Duodenal mucosa (tissue), 2 donors: Measurements from ENCODE around the gene KCNK2.

Source experiments
- H3K27ac ChIP-seq: one replicate; pipeline ENCODE4 v1.7.0; 2013; ENCODE audit warnings: low read depth, low read length
- H3K27me3 ChIP-seq, 2 donors: one replicate each; pipeline ENCODE4 v1.7.0; 2013; ENCODE audit warnings: low read length in 2 of 2, control low read depth in 1 of 2; ENCODE audit not compliant: insufficient read depth in 2 of 2, control insufficient read depth in 1 of 2
- H3K36me3 ChIP-seq, 2 donors: one replicate each; pipeline ENCODE4 v1.7.0; 2013; ENCODE audit warnings: low read length in 2 of 2, control low read depth in 1 of 2; ENCODE audit not compliant: insufficient read depth in 2 of 2, control insufficient read depth in 1 of 2
- H3K4me1 ChIP-seq, 2 donors: one replicate each; pipeline ENCODE4 v1.7.0; 2013; ENCODE audit warnings: low read length in 2 of 2, control low read depth in 1 of 2; ENCODE audit not compliant: insufficient read depth in 2 of 2, control insufficient read depth in 1 of 2
- H3K4me3 ChIP-seq, 2 donors: one replicate each; pipeline ENCODE4 v1.7.0; 2013; ENCODE audit warnings: low read length in 2 of 2, low read depth in 1 of 2
- H3K9ac ChIP-seq, 2 donors: one replicate each; pipeline ENCODE4 v1.7.0; 2013; ENCODE audit warnings: low read length in 2 of 2, low read depth in 1 of 2
- H3K9me3 ChIP-seq, 2 donors: one replicate each; pipeline ENCODE4 v1.7.0; 2013; ENCODE audit warnings: low read length in 2 of 2, control low read depth in 1 of 2; ENCODE audit not compliant: control insufficient read depth in 1 of 2

The KCNK2 gene

DNA sequence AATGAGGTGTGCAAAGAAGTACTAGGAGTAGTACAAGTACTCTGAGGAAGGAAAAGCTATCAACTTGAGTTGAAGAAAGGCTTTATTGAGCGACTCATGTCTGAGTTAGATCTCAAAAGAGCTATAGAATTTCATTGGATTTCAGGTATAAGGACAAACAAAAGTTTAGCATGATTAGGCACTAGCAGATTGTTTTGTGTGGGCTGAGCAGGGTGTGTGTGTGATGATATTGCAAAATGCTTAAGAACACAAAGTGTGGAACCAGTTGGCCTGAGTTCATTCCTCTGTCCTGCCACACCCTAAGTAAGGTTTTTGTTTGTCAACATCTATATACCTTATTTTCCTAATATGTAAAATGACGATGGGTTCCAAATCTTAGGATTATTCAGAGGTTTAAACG, 158.9 kb downstream of the KCNK2 start:
- no peaks in the 10 kb centered on the region for H3K9me3 ChIP-seq
- H3K36me3 ChIP-seq, result no peaks in the 10 kb centered on the region
- no peak overlapping the region for H3K4me3 ChIP-seq
- no peak overlapping the region for H3K27ac ChIP-seq
- no peak overlapping the region for H3K9ac ChIP-seq
- H3K4me1 ChIP-seq, result no peaks in the 10 kb centered on the region
- H3K27me3 ChIP-seq, result no peaks in the 10 kb centered on the region

DNA sequence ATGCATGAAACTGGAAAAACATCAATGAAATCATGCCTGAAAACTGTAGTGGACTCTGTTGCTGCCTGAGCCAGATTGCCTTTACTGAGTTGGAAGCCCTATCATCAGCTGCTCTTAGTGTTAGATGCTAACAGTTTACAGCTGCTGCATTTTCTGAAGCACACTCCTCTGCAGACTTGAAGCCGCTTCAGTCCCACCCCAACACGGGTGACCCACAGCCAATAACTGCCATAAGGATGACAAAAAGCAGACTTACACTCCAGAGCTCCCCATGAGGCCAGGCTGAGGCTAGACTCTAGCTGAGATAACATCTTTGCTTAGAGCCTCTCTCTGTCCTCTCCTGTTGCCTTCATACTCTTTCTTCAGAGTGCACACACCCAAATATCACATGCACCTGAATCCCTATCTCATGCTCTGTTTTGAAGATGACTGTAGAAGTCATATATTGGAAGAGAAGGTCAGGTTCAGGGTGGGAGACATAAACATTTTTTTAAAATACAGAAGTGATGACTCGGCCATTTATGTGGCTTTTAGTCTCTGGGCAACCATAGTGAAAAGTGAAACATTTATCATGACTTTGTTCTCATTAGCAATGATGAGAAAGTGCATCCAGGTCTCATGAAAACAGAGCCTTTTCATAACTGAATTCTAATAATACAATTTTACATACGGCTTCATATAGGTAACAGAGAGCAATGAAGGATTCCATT, 161.0 kb downstream of the KCNK2 start:
- H3K27me3 ChIP-seq, result no peaks in the 10 kb centered on the region
- no peaks in the 10 kb centered on the region for H3K36me3 ChIP-seq
- H3K9me3 ChIP-seq, result no peaks in the 10 kb centered on the region
- H3K27ac ChIP-seq, result no peak overlapping the region
- no peak overlapping the region for H3K4me3 ChIP-seq
- no peak overlapping the region for H3K9ac ChIP-seq
- no peaks in the 10 kb centered on the region for H3K4me1 ChIP-seq

DNA sequence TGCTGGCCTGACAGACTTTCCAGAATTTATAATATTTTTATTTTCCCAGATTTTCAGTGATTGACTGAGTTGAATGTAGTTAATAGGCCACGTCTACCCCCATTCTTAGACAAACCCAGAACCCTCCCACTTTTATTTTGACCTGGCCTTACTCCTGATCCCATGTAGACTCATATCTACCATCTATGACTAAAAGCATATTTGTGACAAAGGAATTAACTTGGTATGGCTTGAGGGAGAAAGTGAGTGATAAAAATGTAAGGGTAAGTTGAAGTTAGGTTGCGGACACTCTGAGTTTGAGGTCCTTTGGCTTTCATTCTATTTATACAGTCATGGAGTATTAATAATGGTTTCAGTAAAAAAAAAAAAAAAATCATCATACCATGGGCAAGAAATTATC, 168.4 kb downstream of the KCNK2 start:
- no peak overlapping the region for H3K9ac ChIP-seq
- H3K27ac ChIP-seq, result no peak overlapping the region
- no peaks in the 10 kb centered on the region for H3K36me3 ChIP-seq
- no peaks in the 10 kb centered on the region for H3K9me3 ChIP-seq
- H3K4me3 ChIP-seq, result no peak overlapping the region
- no peaks in the 10 kb centered on the region for H3K27me3 ChIP-seq
- no peaks in the 10 kb centered on the region for H3K4me1 ChIP-seq

DNA sequence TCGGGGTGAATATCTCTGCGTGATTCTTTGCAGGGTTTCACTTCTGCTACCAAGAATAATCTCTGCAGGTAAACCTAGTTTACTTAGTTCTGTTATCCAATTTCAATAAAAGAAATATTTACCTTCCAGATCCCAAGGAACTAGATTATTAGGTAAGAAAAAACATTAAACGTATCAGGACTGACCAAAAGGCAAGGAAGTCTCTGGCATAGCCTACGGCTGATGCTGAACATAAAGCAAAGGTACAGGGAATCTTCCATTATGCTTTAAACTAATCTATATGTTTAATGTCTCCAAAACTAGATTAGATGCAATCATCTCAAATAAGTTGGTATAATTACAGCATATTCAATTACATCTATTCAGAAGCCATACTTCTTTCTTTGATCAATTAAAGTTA, 168.9 kb downstream of the KCNK2 start:
- Histone ChIP-seq H3K4me3 (no peak overlapping the region), H3K27ac (no peak overlapping the region), H3K9ac (no peak overlapping the region), H3K9me3 (no peaks in the 10 kb centered on the region), H3K4me1 (no peaks in the 10 kb centered on the region), H3K36me3 (no peaks in the 10 kb centered on the region), H3K27me3 (no peaks in the 10 kb centered on the region)

GRCh38 chr1:215252164-215252563, 169.6 kb downstream of the KCNK2 start:
- Histone ChIP-seq H3K36me3 (no peaks in the 10 kb centered on the region), H3K9ac (no peak overlapping the region), H3K27me3 (no peaks in the 10 kb centered on the region), H3K4me3 (no peak overlapping the region), H3K27ac (no peak overlapping the region), H3K4me1 (no peaks in the 10 kb centered on the region), H3K9me3 (no peaks in the 10 kb centered on the region)

GRCh38 chr1:215256936-215257679, 174.6 kb downstream of the KCNK2 start:
- no peak overlapping the region for H3K4me3 ChIP-seq
- H3K9ac ChIP-seq, result no peak overlapping the region
- no peak overlapping the region for H3K27ac ChIP-seq
- no peaks in the 10 kb centered on the region for H3K9me3 ChIP-seq
- no peaks in the 10 kb centered on the region for H3K4me1 ChIP-seq
- H3K36me3 ChIP-seq, result no peaks in the 10 kb centered on the region
- no peaks in the 10 kb centered on the region for H3K27me3 ChIP-seq

GRCh38 chr1:215260711-215261110, 178.2 kb downstream of the KCNK2 start:
- no peak overlapping the region for H3K9ac ChIP-seq
- no peaks in the 10 kb centered on the region for H3K9me3 ChIP-seq
- H3K4me1 ChIP-seq, result no peaks in the 10 kb centered on the region
- H3K4me3 ChIP-seq, result no peak overlapping the region
- no peaks in the 10 kb centered on the region for H3K36me3 ChIP-seq
- no peaks in the 10 kb centered on the region for H3K27me3 ChIP-seq
- no peak overlapping the region for H3K27ac ChIP-seq

DNA sequence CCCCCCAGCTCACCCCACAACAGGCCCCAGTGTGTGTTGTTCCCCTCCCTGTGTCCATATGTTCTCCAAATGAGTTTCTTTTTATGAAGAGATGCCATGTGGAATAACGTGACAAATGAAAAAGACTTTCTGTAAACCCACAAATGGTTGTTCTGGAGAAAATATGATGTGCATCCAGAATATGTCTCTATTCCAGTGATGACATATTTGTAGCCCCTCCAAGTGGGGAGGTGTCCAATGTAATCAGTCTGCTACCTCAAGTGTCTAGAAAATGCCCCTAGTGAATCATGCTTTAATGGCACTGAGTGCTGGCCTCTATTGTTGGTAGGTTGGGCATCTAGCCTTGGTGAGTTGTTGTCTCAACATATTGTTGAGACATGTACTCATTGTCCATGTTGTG, 179.6 kb downstream of the KCNK2 start:
- no peak overlapping the region for H3K9ac ChIP-seq
- H3K36me3 ChIP-seq, result no peaks in the 10 kb centered on the region
- no peak overlapping the region for H3K4me3 ChIP-seq
- no peaks in the 10 kb centered on the region for H3K9me3 ChIP-seq
- H3K27ac ChIP-seq, result no peak overlapping the region
- H3K27me3 ChIP-seq, result no peaks in the 10 kb centered on the region
- no peaks in the 10 kb centered on the region for H3K4me1 ChIP-seq

DNA sequence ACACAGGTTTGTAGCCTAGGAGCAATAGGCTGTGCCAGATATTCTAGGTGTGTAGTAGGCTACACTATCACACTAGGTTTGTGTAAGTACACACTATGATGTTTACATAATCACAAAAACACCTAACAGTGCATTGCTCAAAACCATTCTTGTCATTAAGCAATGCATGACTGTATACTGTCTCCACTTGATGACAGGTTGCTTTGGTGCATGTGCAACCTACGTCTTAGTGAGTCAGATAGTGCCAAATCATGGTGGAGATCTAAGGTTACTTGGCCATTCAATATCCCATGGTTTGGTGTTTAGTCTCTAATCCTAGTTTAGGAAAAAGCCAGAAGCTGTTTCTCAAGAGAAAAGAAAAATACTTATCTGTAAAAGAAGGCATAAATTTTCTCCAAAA, 181.1 kb downstream of the KCNK2 start:
- Histone ChIP-seq H3K4me3 (no peak overlapping the region), H3K9me3 (no peaks in the 10 kb centered on the region), H3K36me3 (no peaks in the 10 kb centered on the region), H3K27ac (no peak overlapping the region), H3K9ac (no peak overlapping the region), H3K27me3 (no peaks in the 10 kb centered on the region), H3K4me1 (no peaks in the 10 kb centered on the region)

GRCh38 chr1:215264649-215265048, 182.1 kb downstream of the KCNK2 start:
- H3K27me3 ChIP-seq, result no peaks in the 10 kb centered on the region
- no peaks in the 10 kb centered on the region for H3K36me3 ChIP-seq
- H3K27ac ChIP-seq, result no peak overlapping the region
- no peak overlapping the region for H3K4me3 ChIP-seq
- no peaks in the 10 kb centered on the region for H3K9me3 ChIP-seq
- H3K4me1 ChIP-seq, result no peaks in the 10 kb centered on the region
- no peak overlapping the region for H3K9ac ChIP-seq
